OCI-LY3 (cell line): ENCODE results near the gene UNCX.

Experiments
- H2AFZ ChIP-seq: fragments of 200-600, 300-600 bp; shearing (Covaris generic); 2 replicates; pipeline ENCODE4 v1.6.0; 2014; ENCODE audit warnings: antibody characterized with exemption, low read depth, low read length
- H3K27ac ChIP-seq: fragments of 200-600, 300-600 bp; sonication (generic); 2 replicates; pipeline ENCODE4 v1.5.1; 2014; ENCODE audit warnings: mild to moderate bottlenecking, low read length, moderate library complexity, mixed read lengths
- H3K27me3 ChIP-seq: fragments of 200-600, 300-600 bp; sonication (generic); 2 replicates; pipeline ENCODE4 v1.6.1; 2014; ENCODE audit warnings: low read depth, low read length, mixed read lengths
- H3K36me3 ChIP-seq: fragments of 200-600, 300-600 bp; sonication (generic); replicated peaks from 2 replicates; pipeline ENCODE3; 2014; ENCODE audit warnings: low read depth, low read length, mixed read lengths
- H3K4me1 ChIP-seq: fragments of 300-600, 200-600 bp; sonication (generic); 2 replicates; pipeline ENCODE4 v1.6.1; 2014; ENCODE audit warnings: low read length, mixed read lengths
- H3K4me2 ChIP-seq: fragments of 200-600, 300-600 bp; sonication (generic); 2 replicates; pipeline ENCODE4 v1.6.1; 2014; ENCODE audit warnings: low read length, mixed read lengths
- H3K4me3 ChIP-seq: fragments of 300-600, 200-600 bp; sonication (generic); 2 replicates; pipeline ENCODE4 v1.5.1; 2014; ENCODE audit warnings: antibody characterized with exemption, mild to moderate bottlenecking, low read length, moderate library complexity
- H3K79me2 ChIP-seq: fragments of 300-600, 200-600 bp; shearing (Covaris generic); 2 replicates; pipeline ENCODE4 v1.6.1; 2014; ENCODE audit warnings: mild to moderate bottlenecking, low read length, mixed read lengths
- H3K9ac ChIP-seq: fragments of 300-600, 200-600 bp; shearing (Covaris generic); 2 replicates; pipeline ENCODE4 v1.6.0; 2014; ENCODE audit warnings: mild to moderate bottlenecking, low read length, moderate library complexity
- H3K9me3 ChIP-seq: fragments of 200-600, 300-600 bp; shearing (Covaris generic); 2 replicates; pipeline ENCODE4 v1.6.1; 2014; ENCODE audit warnings: low read length, mixed read lengths; ENCODE audit not compliant: insufficient read depth
- H4K20me1 ChIP-seq: fragments of 200-600, 300-600 bp; sonication (generic); 2 replicates; pipeline ENCODE4 v1.6.1; 2016; ENCODE audit warnings: low read length, mixed read lengths; ENCODE audit not compliant: insufficient read depth
- EZH2phosphoT487 ChIP-seq: fragments of 200-600 bp; shearing (Covaris generic); IDR thresholded peaks from 2 replicates; pipeline ENCODE4 v1.6.1; 2018; ENCODE audit warnings: antibody characterized with exemption, mixed run types, low read depth
- TF ChIP-seq, protein P1 (sequence below): fragments of 200-600, 300-600 bp; sonication (generic); IDR thresholded peaks from 2 replicates; pipeline ENCODE4 v1.5.1; 2014; ENCODE audit warnings: antibody characterized with exemption, low read length, low read depth

UNCX gene

DNA sequence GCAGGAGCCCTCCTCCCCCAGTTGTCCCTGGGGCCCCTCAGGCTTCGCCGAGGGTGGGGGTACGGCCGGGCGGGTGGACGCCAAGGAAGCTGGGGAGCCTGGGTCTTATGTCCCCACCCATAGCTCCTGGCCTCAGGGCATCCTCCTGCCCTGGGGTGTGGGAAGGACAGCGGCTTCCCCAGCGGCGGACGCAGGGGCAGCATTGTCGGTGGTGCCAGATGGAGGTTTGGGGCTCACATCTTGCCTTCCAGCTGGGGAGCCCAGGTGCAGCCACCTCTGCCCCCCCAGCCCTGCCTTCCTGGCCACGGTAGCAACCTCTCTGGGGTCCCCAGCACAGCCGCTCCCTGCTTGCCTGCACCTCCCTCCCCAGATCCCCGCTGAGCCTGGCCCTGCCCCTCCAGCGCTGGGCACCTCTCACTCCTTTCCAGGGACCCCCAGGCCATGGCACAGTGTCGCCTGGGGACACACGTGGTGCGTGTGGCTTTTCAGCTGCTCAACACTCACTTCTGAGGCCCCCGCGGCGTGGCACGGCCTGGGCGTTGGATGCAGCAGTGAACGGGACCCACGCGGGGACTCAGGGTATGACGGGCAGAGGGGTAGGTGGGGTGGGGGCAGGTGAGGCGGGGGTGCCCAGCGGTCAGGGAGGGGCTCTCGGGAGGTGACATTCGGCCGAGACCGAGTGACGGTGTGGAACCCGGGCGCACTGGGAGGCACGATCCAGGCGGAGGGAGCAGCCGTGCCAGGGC lies 53.1 kb downstream of the UNCX start:
- no peak overlapping the region for H3K9ac ChIP-seq
- no peaks in the 10 kb centered on the region for H3K9me3 ChIP-seq
- H3K27me3 ChIP-seq = no peaks in the 10 kb centered on the region
- H4K20me1 ChIP-seq = no peaks in the 10 kb centered on the region
- H3K79me2 ChIP-seq = no peaks in the 10 kb centered on the region
- H3K27ac ChIP-seq = no peak overlapping the region
- no peak overlapping the region for H2AFZ ChIP-seq
- H3K4me3 ChIP-seq = no peak overlapping the region
- no peaks in the 10 kb centered on the region for H3K36me3 ChIP-seq
- no peak overlapping the region for H3K4me2 ChIP-seq
- TF ChIP-seq, protein P1, sequence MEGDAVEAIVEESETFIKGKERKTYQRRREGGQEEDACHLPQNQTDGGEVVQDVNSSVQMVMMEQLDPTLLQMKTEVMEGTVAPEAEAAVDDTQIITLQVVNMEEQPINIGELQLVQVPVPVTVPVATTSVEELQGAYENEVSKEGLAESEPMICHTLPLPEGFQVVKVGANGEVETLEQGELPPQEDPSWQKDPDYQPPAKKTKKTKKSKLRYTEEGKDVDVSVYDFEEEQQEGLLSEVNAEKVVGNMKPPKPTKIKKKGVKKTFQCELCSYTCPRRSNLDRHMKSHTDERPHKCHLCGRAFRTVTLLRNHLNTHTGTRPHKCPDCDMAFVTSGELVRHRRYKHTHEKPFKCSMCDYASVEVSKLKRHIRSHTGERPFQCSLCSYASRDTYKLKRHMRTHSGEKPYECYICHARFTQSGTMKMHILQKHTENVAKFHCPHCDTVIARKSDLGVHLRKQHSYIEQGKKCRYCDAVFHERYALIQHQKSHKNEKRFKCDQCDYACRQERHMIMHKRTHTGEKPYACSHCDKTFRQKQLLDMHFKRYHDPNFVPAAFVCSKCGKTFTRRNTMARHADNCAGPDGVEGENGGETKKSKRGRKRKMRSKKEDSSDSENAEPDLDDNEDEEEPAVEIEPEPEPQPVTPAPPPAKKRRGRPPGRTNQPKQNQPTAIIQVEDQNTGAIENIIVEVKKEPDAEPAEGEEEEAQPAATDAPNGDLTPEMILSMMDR = no peak
- no peak for TF ChIP-seq EZH2phosphoT487
- no peaks in the 10 kb centered on the region for H3K4me1 ChIP-seq
